H1 (cell line): ENCODE results near the gene OR1E1. TPM values are rescaled to one million over a fixed set of nuclear protein-coding genes. Genes with fewer than 3 reads are reported as not detected.

Source experiments
- ASH2L ChIP-seq: fragments of 200-600, 300-600 bp; sonication (generic); IDR thresholded peaks from one replicate; pipeline ENCODE4 v1.7.1; 2017; ENCODE audit warnings: low read length
- BRCA1 ChIP-seq: IDR thresholded peaks from 2 replicates; pipeline ENCODE4 v1.6.1; 2012; ENCODE audit warnings: low read depth, low read length, improper control_type of control experiment
- CEBPB ChIP-seq: IDR thresholded peaks from 2 replicates; pipeline ENCODE4 v1.6.1; 2012; ENCODE audit warnings: low read depth, low read length
- CTCF ChIP-seq, 3 experiments: IDR thresholded peaks; 1 replicate in 2 of 3; 2 replicates in 1 of 3; pipeline versions ENCODE4 v1.5.1 to v1.6.1; 2011; ENCODE audit warnings: low read length in 3 of 3, mild to moderate bottlenecking in 3 of 3, inconsistent platforms in 2 of 3, low read depth in 1 of 3, moderate library complexity in 1 of 3; ENCODE audit not compliant: insufficient read depth in 1 of 3; ENCODE audit errors: control extremely low read depth in 1 of 3
- GTF2F1 ChIP-seq: IDR thresholded peaks from 2 replicates; pipeline ENCODE4 v1.6.1; 2012; ENCODE audit warnings: low read depth, low read length, improper control_type of control experiment, borderline replicate concordance
- NANOG ChIP-seq: IDR thresholded peaks from 2 replicates; pipeline ENCODE4 v1.6.1; 2011; ENCODE audit warnings: low read length, low read depth, mild to moderate bottlenecking, inconsistent platforms; ENCODE audit not compliant: insufficient read depth, poor library complexity, severe bottlenecking
- NRF1 ChIP-seq: IDR thresholded peaks from 2 replicates; pipeline ENCODE4 v1.6.1; 2011; ENCODE audit warnings: mild to moderate bottlenecking, low read depth, low read length, improper control_type of control experiment
- SIRT6 ChIP-seq: IDR thresholded peaks from one replicate; pipeline ENCODE4 v1.7.1; 2012; ENCODE audit warnings: low read length, inconsistent platforms
- SUZ12 ChIP-seq: fragments of 200-600 bp; sonication (generic); IDR thresholded peaks from 2 replicates; pipeline ENCODE4 v1.6.1; 2012; ENCODE audit warnings: mild to moderate bottlenecking, inconsistent platforms, low read length, moderate library complexity, mixed read lengths
- polyA plus RNA-seq, 7 experiments: library from polyadenylated mRNA; depleted of rRNA in 3 of 7; stranded (reverse) in 5 of 7; unstranded in 2 of 7; fragments of >200 nt in 5 of 7; fragments of 200-250 nt in 2 of 7; gene quantifications; 1 replicate in 5 of 7; 2 replicates in 1 of 7; 4 replicates in 1 of 7; pipeline versions ENCODE4 v1.2.1 to v1.2.3, GENCODE V29; 2011 to 2013; ENCODE audit warnings: missing spikeins in 2 of 7, mixed read lengths in 2 of 7
- total RNA-seq: library from RNA; stranded (reverse); fragmentation: NEBNext Ultra II Directional; extraction: Animal tissue kit (Norgen Biotek cat#: 25700); gene quantifications from 2 replicates; pipeline ENCODE4 v1.2.1, GENCODE V29; 2021
- TF ChIP-seq, protein P1 (sequence below): fragments of 300-600 bp; sonication (generic); IDR thresholded peaks from 2 replicates; pipeline ENCODE4 v1.7.1; 2012; ENCODE audit warnings: low read length, moderate library complexity, mild to moderate bottlenecking, inconsistent platforms; ENCODE audit not compliant: insufficient replicate concordance

OR1E1 gene
- total and polyA plus RNA-seq, 2 of the 8 experiments (the other 6 are each of a cell fraction or from before 2014, with no cell fraction given): not detected

GRCh38 chr17:3381957-3382356, 16.3 kb downstream of the OR1E1 start (continued):
- TF ChIP-seq, protein P1, sequence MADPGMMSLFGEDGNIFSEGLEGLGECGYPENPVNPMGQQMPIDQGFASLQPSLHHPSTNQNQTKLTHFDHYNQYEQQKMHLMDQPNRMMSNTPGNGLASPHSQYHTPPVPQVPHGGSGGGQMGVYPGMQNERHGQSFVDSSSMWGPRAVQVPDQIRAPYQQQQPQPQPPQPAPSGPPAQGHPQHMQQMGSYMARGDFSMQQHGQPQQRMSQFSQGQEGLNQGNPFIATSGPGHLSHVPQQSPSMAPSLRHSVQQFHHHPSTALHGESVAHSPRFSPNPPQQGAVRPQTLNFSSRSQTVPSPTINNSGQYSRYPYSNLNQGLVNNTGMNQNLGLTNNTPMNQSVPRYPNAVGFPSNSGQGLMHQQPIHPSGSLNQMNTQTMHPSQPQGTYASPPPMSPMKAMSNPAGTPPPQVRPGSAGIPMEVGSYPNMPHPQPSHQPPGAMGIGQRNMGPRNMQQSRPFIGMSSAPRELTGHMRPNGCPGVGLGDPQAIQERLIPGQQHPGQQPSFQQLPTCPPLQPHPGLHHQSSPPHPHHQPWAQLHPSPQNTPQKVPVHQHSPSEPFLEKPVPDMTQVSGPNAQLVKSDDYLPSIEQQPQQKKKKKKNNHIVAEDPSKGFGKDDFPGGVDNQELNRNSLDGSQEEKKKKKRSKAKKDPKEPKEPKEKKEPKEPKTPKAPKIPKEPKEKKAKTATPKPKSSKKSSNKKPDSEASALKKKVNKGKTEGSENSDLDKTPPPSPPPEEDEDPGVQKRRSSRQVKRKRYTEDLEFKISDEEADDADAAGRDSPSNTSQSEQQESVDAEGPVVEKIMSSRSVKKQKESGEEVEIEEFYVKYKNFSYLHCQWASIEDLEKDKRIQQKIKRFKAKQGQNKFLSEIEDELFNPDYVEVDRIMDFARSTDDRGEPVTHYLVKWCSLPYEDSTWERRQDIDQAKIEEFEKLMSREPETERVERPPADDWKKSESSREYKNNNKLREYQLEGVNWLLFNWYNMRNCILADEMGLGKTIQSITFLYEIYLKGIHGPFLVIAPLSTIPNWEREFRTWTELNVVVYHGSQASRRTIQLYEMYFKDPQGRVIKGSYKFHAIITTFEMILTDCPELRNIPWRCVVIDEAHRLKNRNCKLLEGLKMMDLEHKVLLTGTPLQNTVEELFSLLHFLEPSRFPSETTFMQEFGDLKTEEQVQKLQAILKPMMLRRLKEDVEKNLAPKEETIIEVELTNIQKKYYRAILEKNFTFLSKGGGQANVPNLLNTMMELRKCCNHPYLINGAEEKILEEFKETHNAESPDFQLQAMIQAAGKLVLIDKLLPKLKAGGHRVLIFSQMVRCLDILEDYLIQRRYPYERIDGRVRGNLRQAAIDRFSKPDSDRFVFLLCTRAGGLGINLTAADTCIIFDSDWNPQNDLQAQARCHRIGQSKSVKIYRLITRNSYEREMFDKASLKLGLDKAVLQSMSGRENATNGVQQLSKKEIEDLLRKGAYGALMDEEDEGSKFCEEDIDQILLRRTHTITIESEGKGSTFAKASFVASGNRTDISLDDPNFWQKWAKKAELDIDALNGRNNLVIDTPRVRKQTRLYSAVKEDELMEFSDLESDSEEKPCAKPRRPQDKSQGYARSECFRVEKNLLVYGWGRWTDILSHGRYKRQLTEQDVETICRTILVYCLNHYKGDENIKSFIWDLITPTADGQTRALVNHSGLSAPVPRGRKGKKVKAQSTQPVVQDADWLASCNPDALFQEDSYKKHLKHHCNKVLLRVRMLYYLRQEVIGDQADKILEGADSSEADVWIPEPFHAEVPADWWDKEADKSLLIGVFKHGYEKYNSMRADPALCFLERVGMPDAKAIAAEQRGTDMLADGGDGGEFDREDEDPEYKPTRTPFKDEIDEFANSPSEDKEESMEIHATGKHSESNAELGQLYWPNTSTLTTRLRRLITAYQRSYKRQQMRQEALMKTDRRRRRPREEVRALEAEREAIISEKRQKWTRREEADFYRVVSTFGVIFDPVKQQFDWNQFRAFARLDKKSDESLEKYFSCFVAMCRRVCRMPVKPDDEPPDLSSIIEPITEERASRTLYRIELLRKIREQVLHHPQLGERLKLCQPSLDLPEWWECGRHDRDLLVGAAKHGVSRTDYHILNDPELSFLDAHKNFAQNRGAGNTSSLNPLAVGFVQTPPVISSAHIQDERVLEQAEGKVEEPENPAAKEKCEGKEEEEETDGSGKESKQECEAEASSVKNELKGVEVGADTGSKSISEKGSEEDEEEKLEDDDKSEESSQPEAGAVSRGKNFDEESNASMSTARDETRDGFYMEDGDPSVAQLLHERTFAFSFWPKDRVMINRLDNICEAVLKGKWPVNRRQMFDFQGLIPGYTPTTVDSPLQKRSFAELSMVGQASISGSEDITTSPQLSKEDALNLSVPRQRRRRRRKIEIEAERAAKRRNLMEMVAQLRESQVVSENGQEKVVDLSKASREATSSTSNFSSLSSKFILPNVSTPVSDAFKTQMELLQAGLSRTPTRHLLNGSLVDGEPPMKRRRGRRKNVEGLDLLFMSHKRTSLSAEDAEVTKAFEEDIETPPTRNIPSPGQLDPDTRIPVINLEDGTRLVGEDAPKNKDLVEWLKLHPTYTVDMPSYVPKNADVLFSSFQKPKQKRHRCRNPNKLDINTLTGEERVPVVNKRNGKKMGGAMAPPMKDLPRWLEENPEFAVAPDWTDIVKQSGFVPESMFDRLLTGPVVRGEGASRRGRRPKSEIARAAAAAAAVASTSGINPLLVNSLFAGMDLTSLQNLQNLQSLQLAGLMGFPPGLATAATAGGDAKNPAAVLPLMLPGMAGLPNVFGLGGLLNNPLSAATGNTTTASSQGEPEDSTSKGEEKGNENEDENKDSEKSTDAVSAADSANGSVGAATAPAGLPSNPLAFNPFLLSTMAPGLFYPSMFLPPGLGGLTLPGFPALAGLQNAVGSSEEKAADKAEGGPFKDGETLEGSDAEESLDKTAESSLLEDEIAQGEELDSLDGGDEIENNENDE: no peak
- TF ChIP-seq GTF2F1 (no peak), CTCF (IDR thresholded peaks at IDR 0.05; ENCODE audit: control extremely low read depth in 1 of 3, insufficient read depth in 1 of 3, low read depth in 1 of 3, low read length in 3 of 3) (no peak), ASH2L (no peak), NANOG (no peak), SUZ12 (no peak), BRCA1 (no peak), SIRT6 (no peak), CEBPB (no peak), NRF1 (no peak)
